Nephron progenitor cell (in vitro differentiated cells): ENCODE results near the gene CPPED1.

Source experiments
- DNase-seq: peaks from one replicate; pipeline ENCODE4 v3.0.0; 2021
- H3K27ac Mint-ChIP-seq: 2 replicates; pipeline ENCODE4 v1.8.0; 2021; ENCODE audit warnings: mild to moderate bottlenecking, moderate library complexity, mixed read lengths
- H3K27me3 Mint-ChIP-seq: 2 replicates; pipeline ENCODE4 v1.8.0; 2021; ENCODE audit warnings: mild to moderate bottlenecking, low read depth, mixed read lengths; ENCODE audit not compliant: poor library complexity
- H3K36me3 Mint-ChIP-seq: 2 replicates; pipeline ENCODE4 v1.8.0; 2021; ENCODE audit warnings: low read depth, mixed read lengths
- H3K4me1 Mint-ChIP-seq: 2 replicates; pipeline ENCODE4 v1.8.0; 2021; ENCODE audit warnings: mixed read lengths
- H3K4me3 Mint-ChIP-seq: 2 replicates; pipeline ENCODE4 v1.8.0; 2021; ENCODE audit warnings: mild to moderate bottlenecking, moderate library complexity, mixed read lengths
- H3K9me3 Mint-ChIP-seq: 2 replicates; pipeline ENCODE4 v1.8.0; 2021; ENCODE audit warnings: mild to moderate bottlenecking, moderate library complexity, mixed read lengths
- CTCF ChIP-seq: fragments of 200-600 bp; sonication (generic); IDR thresholded peaks from 2 replicates; pipeline ENCODE4 v1.5.0; 2021; ENCODE audit warnings: antibody characterized with exemption

CPPED1 gene

GRCh38 chr16:12754824-12755543 lies 48.7 kb downstream of the CPPED1 start:
- Mint-ChIP-seq H3K36me3 (peaks cover 5% of the 10 kb centered on the region), H3K4me3 (no peak overlapping the region), H3K27ac (no peak overlapping the region), H3K27me3 (peaks cover 6% of the 10 kb centered on the region), H3K4me1 (peaks cover 26% of the 10 kb centered on the region), H3K9me3 (no peaks in the 10 kb centered on the region)
- DNase-seq = no peak
- TF ChIP-seq CTCF = no peak

- DNase-seq = no peak
- H3K27ac Mint-ChIP-seq = peak overlapping the region; percentile 91
- peaks cover 6% of the 10 kb centered on the region for H3K27me3 Mint-ChIP-seq
- peaks cover 24% of the 10 kb centered on the region for H3K4me1 Mint-ChIP-seq
- peaks cover 12% of the 10 kb centered on the region for H3K36me3 Mint-ChIP-seq
- peak overlapping the region; percentile 7 for H3K4me3 Mint-ChIP-seq
- H3K9me3 Mint-ChIP-seq = no peaks in the 10 kb centered on the region
- no peak for TF ChIP-seq CTCF
Observed at GRCh38 chr16:12753203-12754023, 50.3 kb downstream of the CPPED1 start.

- Mint-ChIP-seq H3K36me3 (peaks cover 12% of the 10 kb centered on the region), H3K27ac (no peak overlapping the region), H3K4me1 (peaks cover 21% of the 10 kb centered on the region), H3K27me3 (peaks cover 6% of the 10 kb centered on the region), H3K9me3 (no peaks in the 10 kb centered on the region), H3K4me3 (no peak overlapping the region)
- DNase-seq = no peak
- no peak for TF ChIP-seq CTCF
Observed at GRCh38 chr16:12752159-12752558, 51.5 kb downstream of the CPPED1 start.

GRCh38 chr16:12750554-12750918 lies 53.2 kb downstream of the CPPED1 start:
- Mint-ChIP-seq H3K36me3 (peaks cover 20% of the 10 kb centered on the region), H3K27me3 (peaks cover 6% of the 10 kb centered on the region), H3K27ac (no peak overlapping the region), H3K4me1 (peaks cover 21% of the 10 kb centered on the region), H3K4me3 (no peak overlapping the region), H3K9me3 (peaks cover 6% of the 10 kb centered on the region)
- no peak for TF ChIP-seq CTCF
- no peak for DNase-seq

GRCh38 chr16:12749076-12749475 lies 54.6 kb downstream of the CPPED1 start:
- no peak for TF ChIP-seq CTCF
- DNase-seq = no peak
- H3K9me3 Mint-ChIP-seq = peaks cover 21% of the 10 kb centered on the region
- H3K4me1 Mint-ChIP-seq = peaks cover 20% of the 10 kb centered on the region
- no peak overlapping the region for H3K4me3 Mint-ChIP-seq
- peaks cover 34% of the 10 kb centered on the region for H3K36me3 Mint-ChIP-seq
- peaks cover 6% of the 10 kb centered on the region for H3K27me3 Mint-ChIP-seq
- no peak overlapping the region for H3K27ac Mint-ChIP-seq
